PC-9 (cell line): Measurements from ENCODE around the gene VPS29. TPM values are rescaled to one million over a fixed set of nuclear protein-coding genes. Genes with fewer than 3 reads are reported as not detected.
"Not testable (repeated sequence)": the region's sequence is repeated elsewhere in the genome, so short reads cannot be mapped to it uniquely, and the experiment has no call there.

ENCODE experiments used
- BruUV-seq: library from RNA; stranded (reverse); fragments of 400-500 nt; replicated peaks from 2 replicates; lab custom pipeline; 2021; lab: Mats Ljungman, UMichigan
- CTCF ChIA-PET: fragments of 300-600 bp; sonication (Branson Sonifier 250); formaldehyde crosslinking; loops from one replicate; lab custom pipeline; 2022; ENCODE audit warnings: antibody characterized with exemption; lab: Charles Lee
- POLR2A ChIA-PET: fragments of 300-600 bp; sonication (Branson Sonifier 250); formaldehyde crosslinking; loops from one replicate; lab custom pipeline; 2022; ENCODE audit warnings: antibody characterized with exemption; ENCODE audit not compliant: unreplicated experiment; lab: Charles Lee
- DNase-seq, 2 experiments: peaks; one replicate each; pipeline versions ENCODE4 v3.0.0 to v3.0.0-alpha.2; 2015 to 2022; ENCODE audit warnings: mixed read lengths in 1 of 2
- H2AFZ ChIP-seq: fragments of 200-600 bp; sonication (generic); 2 replicates; pipeline ENCODE4 v1.8.1; 2017; ENCODE audit warnings: antibody characterized with exemption
- H3F3A ChIP-seq: fragments of 200-600 bp; sonication (generic); 2 replicates; pipeline ENCODE4 v1.8.1; 2017; ENCODE audit warnings: antibody characterized with exemption, mild to moderate bottlenecking, low read depth; ENCODE audit not compliant: insufficient read depth
- H3K27ac ChIP-seq: fragments of 200-600 bp; sonication (generic); 2 replicates; pipeline ENCODE4 v1.6.1; 2016; ENCODE audit warnings: mixed run types
- H3K27me3 ChIP-seq: fragments of 200-600 bp; sonication (generic); 2 replicates; pipeline ENCODE4 v1.6.1; 2016; ENCODE audit warnings: low read depth, mixed run types; ENCODE audit not compliant: insufficient read depth
- H3K36me3 ChIP-seq: fragments of 200-600 bp; sonication (generic); 2 replicates; pipeline ENCODE4 v1.6.1; 2016; ENCODE audit warnings: low read depth, mixed run types
- H3K4me1 ChIP-seq: fragments of 200-600 bp; sonication (generic); replicated peaks from 2 replicates; pipeline ENCODE4 v1.6.1; 2016; ENCODE audit warnings: mixed run types; ENCODE audit not compliant: insufficient read depth
- H3K4me2 ChIP-seq: fragments of 200-600 bp; sonication (generic); 2 replicates; pipeline ENCODE4 v1.6.1; 2017; ENCODE audit warnings: mixed run types
- H3K4me3 ChIP-seq: fragments of 200-600 bp; sonication (generic); 2 replicates; pipeline ENCODE4 v1.6.1; 2016; ENCODE audit warnings: mixed run types
- H3K79me2 ChIP-seq: fragments of 200-600 bp; sonication (generic); 2 replicates; pipeline ENCODE4 v1.6.1; 2017; ENCODE audit warnings: low read depth, mixed run types
- H3K9me2 ChIP-seq: fragments of 200-600 bp; sonication (generic); 2 replicates; pipeline ENCODE4 v1.8.1; 2017; ENCODE audit warnings: mild to moderate bottlenecking; ENCODE audit not compliant: insufficient read depth
- H3K9me3 ChIP-seq: fragments of 200-600 bp; sonication (generic); 2 replicates; pipeline ENCODE4 v1.8.1; 2016; ENCODE audit warnings: low read depth; ENCODE audit not compliant: insufficient read depth
- H4K20me1 ChIP-seq: fragments of 200-600 bp; sonication (generic); 2 replicates; pipeline ENCODE4 v1.8.1; 2017; ENCODE audit not compliant: insufficient read depth
- CTCF ChIP-seq: fragments of 200-600 bp; sonication (generic); conservative IDR thresholded peaks from 2 replicates; pipeline ENCODE4 v1.6.1; 2017; ENCODE audit warnings: mixed run types, antibody characterized with exemption, mild to moderate bottlenecking, moderate library complexity
- EZH2 ChIP-seq: fragments of 200-600 bp; sonication (generic); IDR thresholded peaks from 2 replicates; pipeline ENCODE4 v1.8.0; 2017; ENCODE audit warnings: antibody characterized with exemption, low read depth
- intact Hi-C: fragments of 100-400 bp; cut with micrococcal nuclease; formaldehyde crosslinking; loops from one replicate; pipeline ENCODE4 v1.10.0; 2022; ENCODE audit not compliant: unreplicated experiment
- total RNA-seq: library from RNA; stranded (reverse); gene quantifications from 2 replicates; pipeline ENCODE4 v1.2.3, GENCODE V29; 2021

Gene VPS29
- total RNA-seq, 1 experiment from 2014 or later = 114 TPM

DNA sequence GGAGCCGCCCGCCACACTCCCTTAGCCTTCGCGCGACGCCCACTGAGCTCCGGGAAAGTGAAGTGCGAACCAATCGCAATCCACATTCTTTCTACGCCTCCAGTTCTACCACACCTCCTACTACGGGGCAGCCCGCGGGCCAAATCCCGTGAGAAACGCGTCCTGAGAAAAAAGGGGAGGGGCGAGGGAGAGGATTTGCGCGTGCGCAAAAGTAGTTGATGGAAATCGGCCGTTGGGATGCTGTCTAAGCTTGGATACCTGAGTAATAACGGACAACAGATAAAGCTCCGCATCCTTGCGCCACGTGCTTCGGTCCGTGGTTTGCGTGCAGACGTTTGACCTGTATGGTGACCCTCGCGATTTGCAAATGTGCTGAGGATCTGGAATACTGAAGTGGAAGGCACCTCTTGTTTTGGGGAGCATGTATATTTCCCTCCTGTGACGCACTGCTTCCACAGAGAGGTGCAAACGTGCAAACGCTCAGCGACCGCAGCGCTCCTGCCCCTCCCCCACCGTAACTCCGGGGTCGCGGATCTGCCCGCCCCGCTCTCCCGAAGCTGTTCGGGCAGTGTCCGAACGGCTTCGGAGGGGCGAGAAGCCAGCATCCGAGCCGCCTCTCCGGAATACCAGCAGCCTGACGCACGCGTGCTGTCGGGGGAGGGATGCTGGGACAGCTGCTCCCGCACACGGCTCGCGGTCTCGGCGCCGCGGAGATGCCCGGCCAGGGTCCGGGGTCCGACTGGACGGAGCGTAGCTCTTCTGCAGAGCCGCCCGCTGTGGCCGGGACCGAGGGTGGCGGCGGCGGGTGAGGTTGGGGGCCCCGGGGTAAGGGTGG, 33.5 kb downstream of the VPS29 start, which contains the start of the genes FAM216A and GPN3:
TSS of gene FAM216A (plus strand) at position 632 of the 835 bp plus-strand sequence. CDS start at position 663, 31 bp downstream.
TSS of gene GPN3 (minus strand) at position 44 of the 835 bp plus-strand sequence. CDS start 54 bp downstream, outside the sequence.
- no TSS peak for BruUV-seq

GRCh38 chr12:110467847-110468213, 34.1 kb downstream of the VPS29 start:
- no peaks in the 10 kb centered on the region for H4K20me1 ChIP-seq
- no peaks in the 10 kb centered on the region for H3K9me3 ChIP-seq
- H3K9me2 ChIP-seq = no peaks in the 10 kb centered on the region
- TF ChIP-seq EZH2 (no peak), CTCF (no peak)
- H3K4me1 ChIP-seq = peaks cover 18% of the 10 kb centered on the region
- peak overlapping the region; percentile 18; the same call in 1 of the 2 replicates for H3K27ac ChIP-seq
- BruUV-seq = no TSS peak
- peak overlapping the region; percentile 98 for H3K4me2 ChIP-seq
- H2AFZ ChIP-seq = peak overlapping the region; percentile 95
- POLR2A ChIA-PET = interaction anchor here (0.6 to 1.2 kb wide), 5 partner anchors 18 to 1789 kb away, joined by 3 to 13 read pairs (median 7); partner anchors contain the start of gene ARPC3
- peak overlapping the region; percentile 81 for H3K4me3 ChIP-seq
- intact Hi-C loops = loop anchor here (1.0 to 2.0 kb wide), 3 partner anchors 18 to 85 kb away; partner anchors contain the start of genes ARPC3, RAD9B and VPS29
- H3F3A ChIP-seq = peaks cover 6% of the 10 kb centered on the region; the same call in 1 of the 2 replicates
- H3K79me2 ChIP-seq = peaks cover 34% of the 10 kb centered on the region
- CTCF ChIA-PET = interaction anchor here (0.6 to 2.7 kb wide), 3 partner anchors 18 to 368 kb away, joined by 5 to 16 read pairs (median 10); partner anchors contain the start of gene ARPC3
- H3K27me3 ChIP-seq = no peaks in the 10 kb centered on the region
- no peak for DNase-seq
- H3K36me3 ChIP-seq = no peaks in the 10 kb centered on the region

More for the DNA sequence above, 33.5 kb downstream of the VPS29 start, which contains the start of the genes FAM216A and GPN3:
- H3K4me3 ChIP-seq = peak within 1 kb of the TSS; percentile 81
- peaks cover 6% of the 10 kb centered on the region; the same call in 1 of the 2 replicates for H3F3A ChIP-seq
- POLR2A ChIA-PET = interaction anchor here (0.5 to 1.2 kb wide), 10 partner anchors 18 to 1789 kb away, joined by 3 to 15 read pairs (median 8); partner anchors contain the start of gene ARPC3
- TF ChIP-seq CTCF = no peak
- no peak for TF ChIP-seq EZH2
- H3K9me2 ChIP-seq = no peaks in the 10 kb centered on the region
- CTCF ChIA-PET = interaction anchor here (0.6 to 2.7 kb wide), 6 partner anchors 16 to 369 kb away, joined by 3 to 16 read pairs (median 6); partner anchors contain the start of gene ARPC3
- H3K9me3 ChIP-seq = no peaks in the 10 kb centered on the region
- intact Hi-C loops = loop anchor here (1.0 to 2.0 kb wide), 4 partner anchors 18 to 132 kb away; partner anchors contain the start of genes ARPC3, RAD9B and VPS29
- H3K4me2 ChIP-seq = peak within 1 kb of the TSS; percentile 98
- no peaks in the 10 kb centered on the region for H3K36me3 ChIP-seq
- H3K4me1 ChIP-seq = peaks cover 18% of the 10 kb centered on the region
- no peaks in the 10 kb centered on the region for H4K20me1 ChIP-seq
- no peaks in the 10 kb centered on the region for H3K27me3 ChIP-seq
- peaks cover 34% of the 10 kb centered on the region for H3K79me2 ChIP-seq
- H3K27ac ChIP-seq = peak within 1 kb of the TSS; percentile 70
- peak within 1 kb of the TSS; percentile 95 for H2AFZ ChIP-seq
- DNase-seq = peak; percentile 95 to 97

GRCh38 chr12:110466791-110467190, 35.1 kb downstream of the VPS29 start:
- H3K4me2 ChIP-seq = peak overlapping the region; percentile 98
- H3K36me3 ChIP-seq = no peaks in the 10 kb centered on the region
- ChIA-PET POLR2A (interaction anchor here (0.7 kb wide), 1 partner anchor 197 kb away, joined by 4 read pairs; no protein-coding TSS in a partner anchor), CTCF (no interaction called here)
- H3K9me2 ChIP-seq = no peaks in the 10 kb centered on the region
- no peak for DNase-seq
- peak overlapping the region; percentile 81 for H3K4me3 ChIP-seq
- no peak overlapping the region for H2AFZ ChIP-seq
- intact Hi-C loops = no loop called here
- H3K4me1 ChIP-seq = peaks cover 18% of the 10 kb centered on the region
- H3F3A ChIP-seq = peaks cover 6% of the 10 kb centered on the region; the same call in 1 of the 2 replicates
- TF ChIP-seq CTCF (no peak), EZH2 (no peak)
- no peaks in the 10 kb centered on the region for H3K9me3 ChIP-seq
- no TSS peak for BruUV-seq
- H3K27me3 ChIP-seq = no peaks in the 10 kb centered on the region
- H3K27ac ChIP-seq = no peak overlapping the region
- peaks cover 34% of the 10 kb centered on the region for H3K79me2 ChIP-seq
- H4K20me1 ChIP-seq = no peaks in the 10 kb centered on the region

DNA sequence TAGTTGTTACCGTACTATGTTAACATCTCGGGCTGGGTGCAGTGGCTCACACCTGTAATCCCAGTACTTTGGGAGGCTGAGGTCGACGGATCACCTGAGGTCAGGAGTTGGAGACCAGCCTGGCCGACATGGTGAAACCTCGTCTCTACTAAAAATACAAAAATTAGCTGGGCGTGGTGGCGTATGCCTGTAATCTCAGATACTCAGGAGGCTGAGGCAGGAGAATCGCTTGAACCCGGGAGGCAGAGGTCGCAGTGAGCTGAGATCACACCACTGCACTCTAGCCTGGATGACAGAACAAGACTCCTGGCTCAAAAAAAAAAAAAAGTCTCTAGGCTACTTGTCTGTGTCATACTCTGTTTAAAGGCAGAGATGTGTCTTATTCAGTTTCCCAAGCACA, 36.1 kb downstream of the VPS29 start:
- intact Hi-C loops, POLR2A ChIA-PET: not testable (repeated sequence)

More for the DNA sequence above, 36.1 kb downstream of the VPS29 start:
- H3K9me2 ChIP-seq, DNase-seq, H2AFZ ChIP-seq, H3F3A ChIP-seq, H3K4me3 ChIP-seq, H3K4me2 ChIP-seq, H3K36me3 ChIP-seq, H3K27ac ChIP-seq, H4K20me1 ChIP-seq, CTCF ChIA-PET, H3K27me3 ChIP-seq, H3K9me3 ChIP-seq, BruUV-seq: not testable (repeated sequence)
- Histone ChIP-seq H3K79me2 (peaks cover 34% of the 10 kb centered on the region), H3K4me1 (peaks cover 18% of the 10 kb centered on the region)
